SK-N-SH treated with all-trans-retinoic acid at 6 μM for 48 hours (cell line): ENCODE results near the gene LPP.

Experiments used
- ESRRG ChIP-seq: fragments of 250-450 bp; sonication (Bioruptor Pico); IDR thresholded peaks from 2 replicates; pipeline ENCODE4 v1.6.1; 2021; ENCODE audit warnings: mild to moderate bottlenecking
- PATZ1 ChIP-seq: fragments of 250-450 bp; sonication (Bioruptor Pico); IDR thresholded peaks from 2 replicates; pipeline ENCODE4 v1.8.0; 2020; ENCODE audit warnings: mild to moderate bottlenecking, moderate library complexity, borderline replicate concordance
- RARB ChIP-seq: fragments of 250-450 bp; sonication (Bioruptor Pico); IDR thresholded peaks from 2 replicates; pipeline ENCODE4 v1.8.0; 2021; ENCODE audit warnings: mild to moderate bottlenecking, moderate library complexity
- TOX ChIP-seq: fragments of 250-450 bp; sonication (Bioruptor Pico); IDR thresholded peaks from 2 replicates; pipeline ENCODE4 v1.8.0; 2021; ENCODE audit warnings: mild to moderate bottlenecking, moderate library complexity, borderline replicate concordance
- TSHZ2 ChIP-seq: fragments of 250-450 bp; sonication (Bioruptor Pico); IDR thresholded peaks from 2 replicates; pipeline ENCODE4 v1.5.0; 2020; ENCODE audit warnings: mild to moderate bottlenecking, moderate library complexity

- TF ChIP-seq ESRRG (CRISPR knock-in tag), result no peak
- TF ChIP-seq TSHZ2 (CRISPR knock-in tag), result no peak
- TF ChIP-seq RARB (CRISPR knock-in tag), result no peak
- no peak for TF ChIP-seq TOX (CRISPR knock-in tag)
- no peak for TF ChIP-seq PATZ1 (CRISPR knock-in tag)
Observed at GRCh38 chr3:188217726-188218125, 63.8 kb downstream of the LPP start.
